HL-60 (cell line): Measurements from ENCODE around the gene CD164.

Experiments
- DNase-seq, 2 experiments: peaks; one replicate each; pipeline ENCODE4 v3.0.0-alpha.2; 2010 to 2020; ENCODE audit warnings: low read depth in 1 of 2, low spot score in 1 of 2
- H3K27ac ChIP-seq: fragments of 250-450 bp; sonication (Bioruptor Pico); replicated peaks from 2 replicates; pipeline ENCODE4 v1.5.1; 2020; ENCODE audit warnings: mild to moderate bottlenecking, moderate library complexity
- H3K27me3 ChIP-seq: fragments of 250-450 bp; sonication (Bioruptor Pico); 2 replicates; pipeline ENCODE4 v1.5.1; 2021; ENCODE audit warnings: mild to moderate bottlenecking, moderate library complexity; ENCODE audit not compliant: insufficient read depth, poor library complexity, severe bottlenecking
- H3K4me3 ChIP-seq: replicated peaks from 2 replicates; pipeline ENCODE4 v1.5.1; 2011; ENCODE audit warnings: mild to moderate bottlenecking, control low read depth, low read length; ENCODE audit not compliant: insufficient read depth
- GABPA ChIP-seq: IDR thresholded peaks from 2 replicates; pipeline ENCODE4 v1.6.1; 2012; ENCODE audit warnings: low read depth
- POLR2AphosphoS5 ChIP-seq: IDR thresholded peaks from 2 replicates; pipeline ENCODE4 v1.6.1; 2012; ENCODE audit warnings: low read depth
- REST ChIP-seq: IDR thresholded peaks from 2 replicates; pipeline ENCODE4 v1.6.1; 2012; ENCODE audit warnings: low read depth; ENCODE audit not compliant: insufficient replicate concordance
- SPI1 ChIP-seq: IDR thresholded peaks from 2 replicates; pipeline ENCODE4 v1.6.1; 2012; ENCODE audit warnings: low read depth, mild to moderate bottlenecking, borderline replicate concordance
- TF ChIP-seq, protein P1 (sequence below): IDR thresholded peaks from one replicate; pipeline ENCODE4 v1.5.1; 2011; ENCODE audit warnings: low read length, control low read depth, inconsistent platforms; ENCODE audit not compliant: insufficient read depth

Gene CD164

GRCh38 chr6:109356237-109356636 lies 26.0 kb downstream of the CD164 start:
- no peak overlapping the region for H3K4me3 ChIP-seq
- TF ChIP-seq REST (no peak), POLR2AphosphoS5 (no peak), GABPA (no peak), SPI1 (no peak)
- TF ChIP-seq, protein P1, sequence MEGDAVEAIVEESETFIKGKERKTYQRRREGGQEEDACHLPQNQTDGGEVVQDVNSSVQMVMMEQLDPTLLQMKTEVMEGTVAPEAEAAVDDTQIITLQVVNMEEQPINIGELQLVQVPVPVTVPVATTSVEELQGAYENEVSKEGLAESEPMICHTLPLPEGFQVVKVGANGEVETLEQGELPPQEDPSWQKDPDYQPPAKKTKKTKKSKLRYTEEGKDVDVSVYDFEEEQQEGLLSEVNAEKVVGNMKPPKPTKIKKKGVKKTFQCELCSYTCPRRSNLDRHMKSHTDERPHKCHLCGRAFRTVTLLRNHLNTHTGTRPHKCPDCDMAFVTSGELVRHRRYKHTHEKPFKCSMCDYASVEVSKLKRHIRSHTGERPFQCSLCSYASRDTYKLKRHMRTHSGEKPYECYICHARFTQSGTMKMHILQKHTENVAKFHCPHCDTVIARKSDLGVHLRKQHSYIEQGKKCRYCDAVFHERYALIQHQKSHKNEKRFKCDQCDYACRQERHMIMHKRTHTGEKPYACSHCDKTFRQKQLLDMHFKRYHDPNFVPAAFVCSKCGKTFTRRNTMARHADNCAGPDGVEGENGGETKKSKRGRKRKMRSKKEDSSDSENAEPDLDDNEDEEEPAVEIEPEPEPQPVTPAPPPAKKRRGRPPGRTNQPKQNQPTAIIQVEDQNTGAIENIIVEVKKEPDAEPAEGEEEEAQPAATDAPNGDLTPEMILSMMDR, result no peak
- H3K27me3 ChIP-seq, result no peaks in the 10 kb centered on the region
- no peak overlapping the region for H3K27ac ChIP-seq
- no peak for DNase-seq

DNA sequence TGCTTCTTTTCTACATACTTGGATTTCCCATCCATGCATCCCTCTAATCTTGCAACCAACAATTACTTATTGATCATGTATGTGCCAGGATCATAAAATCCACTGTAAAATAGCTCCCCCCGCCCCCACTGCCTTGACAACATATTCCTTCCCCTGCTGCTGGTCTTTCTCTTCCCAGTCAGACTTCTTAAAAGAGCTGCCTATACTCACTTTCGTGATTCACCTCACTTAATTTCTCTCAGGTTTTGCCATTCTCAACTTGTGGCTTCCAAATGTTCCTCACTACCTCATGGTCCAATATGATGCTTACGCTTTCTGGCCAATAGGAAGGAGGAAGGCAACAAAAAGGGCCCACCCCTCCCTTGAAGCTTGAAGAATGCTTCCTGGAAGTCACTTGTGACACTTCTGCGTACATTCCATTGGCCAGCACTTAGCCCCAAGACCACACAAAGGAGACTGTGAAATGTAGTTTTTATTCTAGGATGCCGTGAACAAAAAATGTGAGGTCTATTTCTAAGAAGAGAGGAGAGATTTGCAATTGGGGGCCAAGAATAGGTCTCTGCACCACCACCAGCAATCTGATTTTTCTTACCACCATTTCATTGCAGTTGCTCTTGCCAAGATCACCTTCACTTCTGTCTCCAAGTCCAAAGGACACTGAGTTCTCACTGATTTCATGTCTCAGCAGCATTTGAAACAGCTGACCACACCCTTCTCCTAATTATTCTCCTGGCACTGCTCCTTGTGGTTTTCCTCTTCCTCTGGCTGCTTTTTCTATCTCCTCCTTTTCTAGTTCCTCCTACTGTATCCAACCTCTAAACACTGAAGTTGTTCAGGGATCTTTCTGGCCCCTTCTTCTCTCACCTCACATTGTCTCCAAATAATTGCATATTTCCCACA lies 30.8 kb downstream of the CD164 start:
- TF ChIP-seq SPI1 (no peak), GABPA (no peak), POLR2AphosphoS5 (no peak), REST (no peak)
- TF ChIP-seq, protein P1, result no peak
- DNase-seq, result no peak
- H3K27me3 ChIP-seq, result no peaks in the 10 kb centered on the region
- no peak overlapping the region for H3K27ac ChIP-seq
- H3K4me3 ChIP-seq, result no peak overlapping the region

GRCh38 chr6:109349419-109349987 lies 32.8 kb downstream of the CD164 start:
- H3K27ac ChIP-seq, result no peak overlapping the region
- TF ChIP-seq SPI1 (no peak), GABPA (no peak), REST (no peak)
- peak in 1 of 2 experiments; percentile 67 for DNase-seq

More at GRCh38 chr6:109349419-109349987, 32.8 kb downstream of the CD164 start:
- H3K27me3 ChIP-seq, result no peaks in the 10 kb centered on the region
- H3K4me3 ChIP-seq, result no peak overlapping the region
